Hematopoietic multipotent progenitor cell treated with erythropoietin and hydrocortisone succinate and interleukin-3 and kit ligand, for 17 days (in vitro differentiated cells): ENCODE measurements around the gene SUMO3.

Source experiments
- DNase-seq: peaks from one replicate; pipeline ENCODE4 v3.0.0-alpha.2; 2015; ENCODE audit warnings: low spot score

The SUMO3 gene

DNA sequence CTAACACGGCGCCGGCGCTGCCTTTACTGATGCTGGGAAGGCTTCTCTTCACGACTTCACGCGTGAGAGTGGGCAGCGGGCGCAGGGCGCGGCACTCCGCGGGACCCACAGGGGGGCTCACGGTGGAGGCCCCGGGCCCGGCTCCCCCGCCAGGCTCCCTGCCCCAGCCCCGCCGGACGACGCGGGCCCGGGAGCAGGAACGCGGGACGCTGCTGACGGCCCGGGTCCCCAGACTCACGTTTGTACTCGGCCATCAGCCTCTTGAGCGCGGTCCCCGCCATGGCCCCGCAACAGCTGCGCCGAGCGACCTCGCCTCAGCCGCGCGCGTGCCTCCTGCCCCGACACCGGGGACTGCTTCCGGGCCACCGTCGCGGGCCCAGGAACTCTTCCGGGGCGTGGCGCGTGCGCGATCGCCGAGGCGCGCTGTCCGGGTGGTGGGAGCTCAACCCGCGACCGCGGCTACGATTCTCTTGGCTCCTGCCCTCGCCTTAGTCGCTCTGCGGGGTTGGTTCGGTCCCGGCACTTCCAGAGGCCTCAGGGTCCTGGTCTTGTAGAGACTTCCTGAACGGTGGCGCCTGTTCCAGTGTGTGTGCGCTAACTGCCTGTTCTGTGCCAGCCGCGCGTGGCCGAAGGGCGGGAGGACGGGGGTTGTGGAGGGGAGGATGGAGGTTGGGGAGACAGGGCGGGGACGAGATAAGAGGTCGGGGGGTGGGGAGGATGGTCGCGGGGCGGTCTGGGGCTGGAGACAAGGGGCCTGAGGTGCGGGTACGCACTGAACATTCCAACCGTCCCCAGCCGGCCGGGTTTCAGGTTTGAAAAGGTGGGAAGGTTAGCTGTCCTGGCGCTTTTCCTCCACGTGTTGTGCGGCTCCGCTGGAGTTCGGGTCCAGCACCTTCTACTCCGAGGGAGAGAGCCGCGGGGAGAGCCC is 16.1 kb downstream of the SUMO3 start, which contains the start of gene UBE2G2:
TSS of gene UBE2G2 (minus strand) at position 353 of the 928 bp plus-strand sequence. CDS start at position 281, 72 bp downstream.
- peak; percentile 81 for DNase-seq

DNA sequence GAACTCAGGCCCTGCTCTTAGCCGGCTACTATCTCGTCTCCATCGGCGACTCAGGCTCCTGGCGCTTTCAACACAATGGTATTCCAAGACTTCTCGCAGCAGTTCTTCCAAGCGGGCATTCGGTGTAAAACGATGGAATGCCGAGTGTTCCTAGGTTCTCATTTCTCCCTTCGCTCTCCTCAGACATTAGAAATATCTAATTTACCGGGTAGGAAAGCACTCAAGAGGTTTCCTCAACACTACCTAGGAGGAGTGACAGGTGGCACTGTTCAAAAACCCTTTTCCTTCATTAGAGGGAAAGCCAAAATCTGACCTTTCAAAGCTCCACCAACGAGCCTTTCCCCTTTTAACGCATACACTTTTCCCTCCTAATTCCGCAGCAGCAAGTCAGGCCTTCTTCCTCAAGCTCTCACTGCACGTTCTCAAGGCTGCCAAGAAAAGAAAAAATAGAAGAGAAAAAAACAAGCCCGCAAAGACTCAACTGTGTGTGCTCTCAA is 16.8 kb downstream of the SUMO3 start:
- DNase-seq: peak; percentile 54

DNA sequence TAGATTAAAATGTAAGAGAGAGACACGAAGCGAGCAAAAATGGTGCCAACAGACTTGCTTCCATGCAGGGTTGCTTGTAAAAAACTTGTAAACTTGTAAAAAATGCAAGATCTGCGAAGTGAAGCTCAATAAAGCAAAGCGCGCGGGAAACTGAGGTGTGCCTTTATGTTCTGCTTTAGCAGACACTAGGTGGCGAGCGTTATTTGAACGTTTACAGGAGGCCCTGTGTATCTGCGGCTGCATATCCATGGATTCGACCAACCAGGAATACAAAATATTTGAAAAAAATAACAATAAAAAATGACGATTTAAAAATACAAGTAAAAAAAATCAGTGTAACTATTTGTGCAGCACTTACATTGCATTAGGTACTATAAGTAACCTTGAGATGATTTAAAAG is 17.8 kb downstream of the SUMO3 start:
- peak; percentile 27 for DNase-seq

DNA sequence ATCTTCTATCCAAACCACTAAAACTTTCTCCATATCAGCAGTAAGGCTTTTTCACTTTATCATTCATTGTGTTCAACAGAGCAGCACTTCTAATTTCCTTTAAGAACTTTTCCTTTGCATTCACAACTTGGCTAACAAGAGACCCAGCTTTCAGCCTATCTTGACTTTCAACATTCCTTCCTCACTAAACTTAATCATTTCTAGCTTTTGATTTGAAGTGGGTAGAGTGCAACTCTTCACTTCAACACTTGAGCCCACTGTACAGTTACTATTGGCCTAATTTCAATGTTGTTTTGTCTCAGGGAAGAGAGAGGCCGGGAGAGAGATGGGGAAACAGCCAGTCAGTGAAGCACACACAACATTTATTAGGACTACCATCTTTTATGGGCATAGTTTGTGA is 18.2 kb downstream of the SUMO3 start:
- no peak for DNase-seq

DNA sequence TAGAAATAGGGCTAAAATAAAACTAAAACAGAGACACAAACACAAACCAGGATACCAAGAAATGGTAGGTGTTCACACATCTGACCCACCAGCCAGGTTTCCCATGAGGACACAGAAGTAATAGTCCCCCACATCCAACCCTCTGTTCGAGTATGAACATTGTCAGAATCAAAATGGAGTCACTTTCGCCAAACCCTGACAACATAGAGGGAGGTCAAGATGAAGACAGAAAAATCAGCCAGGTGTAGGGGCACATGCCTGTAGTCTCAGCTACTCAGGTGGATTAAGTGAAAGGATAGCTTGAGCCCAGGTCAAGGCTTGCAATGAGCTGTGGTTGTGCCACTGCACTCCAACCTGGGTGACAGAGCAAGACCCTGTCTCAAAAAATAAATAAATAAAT is 20.1 kb downstream of the SUMO3 start:
- DNase-seq: no peak

DNA sequence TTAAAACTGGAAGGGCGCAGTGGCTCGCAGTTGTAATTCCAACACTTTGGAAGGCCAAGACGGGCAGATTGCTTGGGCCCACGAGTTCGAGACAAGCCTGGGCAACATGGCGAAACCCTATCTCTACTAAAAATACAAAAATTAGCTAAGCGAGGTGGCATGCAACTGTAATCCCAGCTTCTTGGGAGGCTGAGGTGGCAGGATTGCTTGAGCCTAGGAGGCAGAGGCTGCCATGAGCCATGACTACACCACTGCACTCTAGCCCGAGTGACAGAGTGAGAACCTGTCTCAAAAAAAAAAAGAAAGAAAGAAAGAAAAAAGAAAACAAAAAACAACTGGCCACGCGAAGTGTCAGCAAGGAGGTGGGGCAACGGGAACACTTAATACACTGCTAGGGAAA is 22.5 kb downstream of the SUMO3 start:
- DNase-seq: no peak

DNA sequence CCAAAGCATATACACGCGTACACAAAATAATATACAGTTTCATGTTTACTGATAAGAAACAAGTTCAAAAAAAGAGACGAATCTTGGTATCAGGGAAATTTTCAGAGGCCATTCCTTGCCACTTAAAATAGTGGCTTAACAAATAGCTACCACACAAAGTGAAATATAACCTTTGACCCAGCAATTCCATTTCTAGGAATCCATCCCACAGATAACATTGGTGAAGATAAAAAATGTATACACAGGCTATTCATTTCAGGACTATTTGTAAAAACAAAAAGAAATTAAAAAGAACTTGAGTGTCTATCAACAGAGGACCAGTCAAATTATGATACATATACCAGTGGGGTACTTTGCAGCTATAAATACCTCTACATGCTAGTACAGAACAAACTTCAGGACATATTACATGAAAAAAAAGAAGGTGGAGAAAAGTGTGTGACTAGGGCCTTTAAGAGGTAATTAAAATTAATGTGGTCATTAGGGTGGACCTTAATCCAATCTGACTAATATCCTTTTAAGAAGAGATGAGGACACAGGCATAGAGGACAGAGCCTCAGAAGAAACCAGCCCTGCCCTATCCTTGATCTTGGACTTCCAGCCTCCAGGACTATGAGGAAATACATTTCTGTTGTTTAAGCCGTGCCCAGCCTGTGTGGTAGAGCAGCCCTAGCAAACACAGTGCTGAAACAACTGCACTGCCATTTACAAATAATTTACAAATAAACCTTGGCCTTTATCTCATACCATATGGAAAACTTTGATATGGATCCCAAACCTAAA is 24.1 kb downstream of the SUMO3 start:
- DNase-seq: no peak

DNA sequence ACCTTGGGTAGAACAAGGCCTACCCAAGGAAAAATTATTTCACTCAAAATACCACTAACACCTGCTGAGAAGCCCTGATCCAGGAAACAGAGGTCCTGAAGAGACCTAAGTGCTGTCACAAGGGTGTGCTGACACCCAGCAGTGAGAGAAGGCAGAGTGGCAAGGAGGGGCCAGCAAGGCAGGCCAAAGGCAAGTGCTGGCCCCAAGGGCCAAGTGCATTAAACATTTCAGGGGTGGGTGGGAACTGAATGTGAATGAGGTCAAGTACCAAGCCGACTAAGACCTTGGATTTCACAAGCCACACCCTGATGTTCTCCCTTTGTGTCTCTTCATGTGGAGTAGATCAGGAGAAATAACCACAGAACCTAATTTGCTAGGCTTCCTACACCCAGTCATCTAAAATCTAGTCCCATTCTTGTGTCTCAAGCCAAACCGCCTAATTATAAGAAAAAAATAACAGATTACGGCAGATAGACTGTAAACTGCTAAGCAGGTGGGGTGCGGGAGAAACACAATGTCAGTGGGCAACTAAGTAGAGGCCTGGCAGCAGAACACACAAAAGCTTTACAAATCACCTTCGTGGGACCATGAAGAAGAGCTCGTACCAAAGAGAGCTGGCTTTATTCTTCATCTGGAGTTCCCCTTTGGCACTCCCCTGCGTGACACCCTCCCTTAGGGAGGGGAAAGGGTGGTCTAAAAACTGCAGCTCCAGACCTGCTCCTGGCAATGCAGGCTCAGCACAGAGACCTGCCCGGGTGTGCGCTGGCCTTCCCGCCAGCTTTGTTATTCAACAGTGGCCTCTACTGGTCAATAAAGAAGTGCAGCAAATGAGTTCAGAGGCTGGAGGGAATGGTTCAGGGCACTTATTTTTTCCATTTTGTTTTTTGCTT is 24.9 kb downstream of the SUMO3 start:
- DNase-seq: peak; percentile 76

DNA sequence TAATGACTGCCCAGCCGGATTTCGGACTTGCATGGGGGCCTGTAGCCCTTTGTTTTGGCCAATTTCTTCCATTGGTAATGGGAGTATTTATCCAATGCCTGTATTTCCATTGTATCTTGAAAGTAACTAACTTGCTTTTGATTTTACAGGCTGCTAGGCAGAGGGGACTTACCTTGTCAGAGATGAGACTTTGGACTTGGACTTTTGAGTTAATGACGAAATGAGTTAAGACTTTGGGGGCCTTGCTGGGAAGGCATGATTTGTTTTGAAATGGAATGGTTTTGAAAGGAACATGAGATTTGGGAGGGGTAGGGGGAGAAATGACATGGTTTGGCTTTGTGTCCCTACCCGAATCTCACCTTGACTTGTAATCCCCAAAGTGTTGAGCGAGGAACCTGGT is 25.9 kb downstream of the SUMO3 start:
- no peak for DNase-seq

DNA sequence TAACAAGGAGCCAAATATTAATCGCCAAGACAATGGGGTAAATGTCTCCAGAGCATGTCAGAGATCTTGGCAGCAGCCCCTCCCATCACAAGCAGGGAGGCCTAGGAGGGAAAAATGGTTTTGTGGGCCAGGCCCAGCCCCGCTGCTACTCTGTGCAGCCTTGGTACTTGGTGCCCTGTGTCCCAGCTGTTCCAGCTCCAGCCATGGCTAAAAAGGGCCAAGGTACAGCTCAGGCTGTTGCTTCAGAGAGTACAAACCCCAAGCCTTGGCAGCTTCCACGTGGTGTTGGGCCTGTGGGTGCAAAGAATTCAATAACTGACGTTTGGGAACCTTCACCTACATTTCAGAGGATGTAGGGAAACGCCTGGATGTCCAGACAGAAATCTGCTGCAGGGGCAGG is 26.6 kb downstream of the SUMO3 start:
- no peak for DNase-seq

DNA sequence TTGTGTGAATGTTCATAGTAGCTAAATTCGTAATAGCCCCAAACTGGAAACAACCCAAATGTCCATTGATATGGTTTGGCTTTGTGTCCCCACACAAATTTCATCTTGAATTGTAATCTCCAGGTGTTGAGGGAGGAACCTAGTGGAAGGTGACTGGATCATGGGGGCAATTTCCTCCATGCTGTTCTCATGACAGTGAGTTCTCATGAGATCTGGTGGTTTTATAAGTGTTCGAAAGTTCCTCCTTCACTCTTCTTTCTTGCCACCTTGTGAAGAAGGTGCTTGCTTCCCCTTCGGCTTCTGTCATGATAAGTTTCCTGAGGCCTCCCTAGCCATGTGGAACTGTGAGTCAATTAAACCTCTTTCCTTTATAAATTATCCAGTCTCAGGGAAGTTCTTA is 27.5 kb downstream of the SUMO3 start:
- no peak for DNase-seq

DNA sequence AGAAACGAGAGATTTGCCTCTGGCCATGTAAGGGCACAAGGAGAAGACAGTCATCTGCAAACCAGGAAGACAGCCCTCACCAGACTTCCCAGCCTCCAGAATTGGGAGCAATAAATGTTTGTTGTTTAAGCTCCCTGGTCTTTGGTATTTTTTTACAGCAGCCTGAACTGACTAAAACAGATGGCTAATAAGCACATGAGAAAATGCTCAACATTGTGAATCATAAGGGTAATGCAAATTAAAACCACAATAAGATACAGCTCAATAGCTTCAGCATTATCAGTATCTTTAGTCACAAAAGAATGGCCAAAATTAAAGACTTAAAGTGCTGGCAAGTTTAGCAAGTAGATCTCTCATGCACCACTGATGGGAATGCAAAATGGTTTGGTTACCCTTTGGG is 28.0 kb downstream of the SUMO3 start:
- DNase-seq: no peak

DNA sequence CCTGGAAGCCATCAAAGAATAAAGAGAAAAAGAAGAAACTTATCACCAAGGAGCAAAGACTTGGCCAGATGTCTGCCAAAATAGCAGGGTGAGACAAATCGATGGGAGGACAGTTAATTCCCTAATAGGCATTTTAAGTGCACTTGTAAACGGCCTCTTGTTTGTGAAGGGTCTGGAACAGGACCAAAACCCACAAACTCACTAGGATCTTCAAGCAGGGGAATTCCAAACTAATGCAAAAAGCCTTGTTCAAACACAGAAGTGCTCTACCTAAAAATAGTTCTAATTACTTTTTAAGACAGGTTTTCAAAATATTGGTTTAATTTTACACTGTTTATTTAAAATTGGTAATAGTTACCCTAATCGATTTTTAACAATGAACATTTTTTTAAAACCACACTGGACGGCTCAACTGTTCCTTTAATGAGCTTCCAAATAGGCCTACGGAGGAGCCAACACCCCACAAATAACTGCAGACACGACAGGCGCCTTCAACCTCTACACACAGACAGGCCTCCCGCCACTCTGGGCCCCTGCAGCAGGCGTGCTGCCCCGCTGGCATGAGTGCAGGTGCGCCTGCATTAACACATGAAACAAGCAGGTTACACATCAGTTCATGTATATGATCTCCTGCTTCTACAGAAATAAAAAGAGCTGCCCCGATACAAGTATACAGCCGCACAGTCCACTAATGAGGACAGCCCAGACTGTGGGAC is 32.1 kb downstream of the SUMO3 start:
- DNase-seq: no peak

DNA sequence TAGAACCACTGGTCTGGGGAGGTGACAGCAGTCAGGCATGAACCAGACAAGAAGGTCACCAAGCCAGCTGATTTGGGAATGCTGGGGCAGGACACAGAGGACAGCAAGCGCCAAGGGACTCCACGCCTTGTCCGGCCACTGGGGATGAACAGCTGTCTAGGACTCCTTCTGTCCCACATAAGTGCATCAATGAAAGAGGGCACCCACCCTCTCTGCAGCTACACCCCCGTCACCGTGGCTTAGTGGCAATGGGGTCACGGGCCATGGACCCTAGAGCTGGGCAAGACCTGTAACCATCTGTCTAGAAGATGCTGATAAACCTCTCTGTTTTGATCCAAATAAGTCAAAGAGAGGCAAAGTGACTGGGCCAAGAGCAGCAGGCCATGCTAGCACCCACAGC is 33.1 kb downstream of the SUMO3 start:
- DNase-seq: no peak

DNA sequence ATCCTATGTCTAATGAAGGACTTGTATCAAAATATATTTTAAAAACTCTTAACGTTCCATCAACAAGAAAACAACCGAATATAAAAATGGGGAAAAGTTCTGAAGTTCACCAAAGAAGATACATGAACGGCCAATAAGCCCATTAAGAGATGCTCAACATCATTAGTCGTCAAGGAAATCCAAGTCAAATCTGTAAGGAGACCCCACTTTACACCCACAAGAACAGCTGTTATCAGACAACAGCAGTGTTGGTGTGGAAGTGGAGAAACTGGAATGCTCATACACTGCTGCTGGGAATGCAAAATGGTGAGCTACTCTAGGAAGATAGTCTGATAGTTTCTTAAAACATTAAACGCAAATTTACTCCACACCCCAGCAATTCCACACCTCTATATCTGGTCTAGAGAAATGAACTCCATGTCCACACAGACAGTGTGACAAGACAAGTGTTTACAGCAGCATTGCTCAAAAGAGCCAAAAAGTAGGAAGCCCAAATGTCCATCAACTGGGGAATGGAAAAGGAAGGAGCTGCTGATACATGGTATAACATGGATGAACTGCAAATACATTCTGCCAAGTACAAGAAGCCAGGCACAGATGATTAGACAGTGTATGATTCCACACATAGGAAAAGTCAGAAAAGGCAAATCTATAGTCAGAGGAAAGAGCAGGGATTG is 34.7 kb downstream of the SUMO3 start:
- no peak for DNase-seq

DNA sequence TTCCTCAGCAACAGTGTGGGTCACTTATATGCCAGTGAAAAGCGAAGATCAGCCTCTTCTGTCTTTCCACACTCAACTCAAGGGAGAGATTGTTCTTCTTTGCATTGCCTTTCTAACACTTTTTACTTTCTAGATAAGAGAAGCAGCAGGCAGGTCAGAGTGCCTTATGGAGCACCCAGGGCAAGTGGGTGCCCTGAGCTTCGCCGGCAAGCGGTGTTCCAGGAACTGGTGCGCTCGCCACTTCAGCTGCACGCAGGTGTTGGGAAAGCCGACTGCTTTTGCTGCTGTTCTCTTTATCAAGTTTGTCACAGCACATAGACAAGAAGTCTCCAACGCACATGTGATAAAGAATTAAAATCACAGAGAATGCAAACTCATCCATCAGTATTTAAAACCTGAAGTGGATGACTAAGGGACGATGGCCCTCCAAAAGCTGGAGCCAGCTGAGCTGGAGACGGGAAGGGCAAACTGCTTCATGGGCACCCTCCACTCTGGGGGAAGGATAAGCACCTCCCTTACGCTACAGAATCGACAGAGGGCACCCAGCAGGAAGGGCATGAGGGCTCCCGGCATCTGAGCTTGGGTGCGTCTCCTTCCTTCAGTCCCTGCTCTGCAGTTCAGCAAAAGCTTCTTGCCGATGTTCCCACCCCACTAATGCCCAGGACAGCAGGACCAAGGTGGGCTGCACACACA is 36.9 kb downstream of the SUMO3 start:
- DNase-seq: no peak

DNA sequence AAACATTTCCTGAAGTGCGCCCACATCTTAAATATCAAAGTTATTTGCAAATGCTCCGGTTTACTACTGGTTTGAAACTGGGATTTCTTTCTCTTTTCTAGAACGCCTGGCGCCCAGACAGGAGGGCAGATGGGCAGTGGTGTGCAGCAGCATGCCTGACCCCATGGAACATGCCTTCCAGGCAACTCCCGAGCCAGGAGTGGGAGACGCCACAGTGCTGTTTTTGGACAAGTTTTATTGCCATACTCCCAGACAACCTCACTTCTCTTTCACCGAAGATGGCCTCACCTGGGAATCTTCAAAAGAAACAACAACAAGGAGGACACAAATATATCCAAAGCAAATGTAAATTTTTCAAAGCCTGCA is 37.7 kb downstream of the SUMO3 start:
- DNase-seq: no peak

DNA sequence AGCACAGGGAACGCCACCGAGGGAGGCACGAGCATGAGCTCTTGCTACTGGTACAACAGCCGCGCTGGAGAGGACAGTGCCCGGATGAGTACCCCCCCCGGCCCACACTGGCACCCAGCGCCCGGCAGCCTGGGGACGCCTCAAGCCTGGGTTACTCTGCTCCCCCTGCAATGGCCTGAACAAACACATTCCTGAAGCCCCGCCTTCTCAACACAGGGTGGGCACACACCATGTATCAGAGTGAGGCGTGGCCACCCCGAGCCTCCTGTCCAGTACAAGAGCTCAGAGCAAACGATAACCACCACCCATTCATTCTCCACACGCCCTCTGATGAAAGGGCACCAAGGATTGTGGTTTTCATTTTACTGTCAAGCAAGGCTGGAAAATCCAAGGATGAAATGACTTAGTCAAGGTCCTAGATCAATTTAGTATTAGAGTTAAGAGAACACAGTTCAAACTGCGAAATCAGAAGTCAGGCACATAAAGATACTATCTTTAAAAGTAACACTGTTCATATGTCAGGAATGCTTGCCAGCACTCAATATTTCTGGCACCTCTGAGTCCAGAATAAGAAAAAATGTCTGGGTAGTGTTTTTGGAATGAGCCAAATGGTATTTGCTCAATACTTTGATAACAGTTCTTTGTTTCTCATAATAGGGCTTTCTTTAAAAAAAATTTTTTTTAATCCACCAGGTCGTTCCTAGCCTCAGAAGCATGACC is 38.3 kb downstream of the SUMO3 start:
- no peak for DNase-seq

DNA sequence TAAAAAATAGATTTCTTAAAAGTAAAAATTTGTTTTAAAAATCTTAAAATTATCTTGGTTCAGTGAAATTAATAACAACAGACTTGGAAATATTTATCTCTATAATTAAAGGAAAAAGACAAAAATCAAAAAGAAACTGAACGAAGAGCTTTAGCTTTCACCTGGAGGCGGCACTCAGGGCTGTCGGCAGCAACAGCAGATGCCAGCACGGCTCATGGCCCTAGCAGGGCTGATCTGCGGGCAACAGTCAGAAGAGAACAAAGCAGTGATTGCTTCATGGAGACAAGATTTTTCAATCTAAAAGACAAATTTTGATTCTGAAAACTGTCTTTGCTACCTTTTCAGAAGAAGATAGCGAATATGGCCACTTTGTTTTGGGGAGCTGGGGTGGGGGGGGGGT is 38.9 kb downstream of the SUMO3 start:
- no peak for DNase-seq
